Small intestine (tissue), 7 donors: ENCODE data around the gene GZMM. TPM values are rescaled to one million over a fixed set of nuclear protein-coding genes. Genes with fewer than 3 reads are reported as not detected.
"Not testable (repeated sequence)": the region's sequence is repeated elsewhere in the genome, so short reads cannot be mapped to it uniquely, and the experiment has no call there.

Experiments
- DNase-seq, 2 donors: peaks; one replicate each; pipeline versions ENCODE4 v3.0.0 to v3.0.0-alpha.2; 2013
- FAIRE-seq: peaks from 2 replicates; lab custom pipeline; 2012; peaks lifted over from hg19 to GRCh38; lab: Jason Lieb, UNC
- H3K27ac ChIP-seq, 3 donors: one replicate each; pipeline ENCODE4 v1.5.1; 2013; ENCODE audit warnings: low read length in 2 of 3, mild to moderate bottlenecking in 2 of 3, control low read depth in 1 of 3, inconsistent platforms in 1 of 3, low read depth in 1 of 3, moderate library complexity in 1 of 3
- H3K27me3 ChIP-seq, 3 donors: one replicate each; pipeline ENCODE4 v1.6.1; 2013; ENCODE audit warnings: low read length in 3 of 3, inconsistent platforms in 1 of 3; ENCODE audit not compliant: control insufficient read depth in 3 of 3, insufficient read depth in 3 of 3
- H3K36me3 ChIP-seq, 3 donors: one replicate each; pipeline ENCODE4 v1.6.1; 2013; ENCODE audit warnings: low read length in 3 of 3, inconsistent platforms in 1 of 3, low read depth in 1 of 3, mild to moderate bottlenecking in 1 of 3, moderate library complexity in 1 of 3; ENCODE audit not compliant: control insufficient read depth in 3 of 3, insufficient read depth in 2 of 3
- H3K4me1 ChIP-seq, 3 donors: one replicate each; pipeline ENCODE4 v1.6.1; 2013; ENCODE audit warnings: low read length in 2 of 3, inconsistent platforms in 1 of 3, low read depth in 1 of 3, mild to moderate bottlenecking in 1 of 3, moderate library complexity in 1 of 3; ENCODE audit not compliant: control insufficient read depth in 3 of 3, insufficient read depth in 2 of 3
- H3K4me3 ChIP-seq, 3 donors: one replicate each; pipeline ENCODE4 v1.5.1; 2013; ENCODE audit warnings: low read length in 3 of 3, control low read depth in 1 of 3, inconsistent platforms in 1 of 3, low read depth in 1 of 3, mild to moderate bottlenecking in 1 of 3, moderate library complexity in 1 of 3
- H3K9me3 ChIP-seq, 2 donors: one replicate each; pipeline ENCODE4 v1.6.1; 2013; ENCODE audit warnings: low read depth in 1 of 2, low read length in 1 of 2; ENCODE audit not compliant: control insufficient read depth in 2 of 2, insufficient read depth in 1 of 2
- WGBS, 3 donors: extraction: QIAGEN DNeasy Blood & Tissue Kit; methylation state at CpG; one replicate each; pipeline ENCODE4 v1.1.7; 2013; 5-methylcytosine and 5-hydroxymethylcytosine counted together
- polyA plus RNA-seq, 4 donors: library from polyadenylated mRNA; stranded (reverse) in 3 of 4; unstranded in 1 of 4; fragments of 200-250 nt in 3 of 4; fragments of 120-200 nt in 1 of 4; gene quantifications; one replicate each; pipeline versions ENCODE4 v1.2.1 to v1.2.3, GENCODE V29; 2013
- donor health status: healthy with polysubstance abuse.
- donor health status: control.
- donor health status: control.
- donor health status: Bipolar disorder and iron deficiency.
- donor health status: healthy.

Gene GZMM
- polyA plus RNA-seq, 4 donors: 0.89 to 5.7 (median 1.8) TPM

GRCh38 chr19:583968-584239 lies 40.1 kb downstream of the GZMM start:
- H3K36me3 ChIP-seq: peaks cover 11 to 50% (median 15%) of the 10 kb centered on the region in 3 donors
- peaks cover 0 to 5% (median 0%) of the 10 kb centered on the region in 3 donors for H3K4me1 ChIP-seq
- no peak for DNase-seq
- H3K9me3 ChIP-seq: no peaks in the 10 kb centered on the region
- no peak overlapping the region for H3K27ac ChIP-seq
- FAIRE-seq: no peak
- 55 to 78% (median 76%) methylated on average over 5 of the region's 5 CpGs for WGBS, 3 donors
- no peak overlapping the region for H3K4me3 ChIP-seq
- H3K27me3 ChIP-seq: peaks cover 0 to 28% (median 10%) of the 10 kb centered on the region in 3 donors

GRCh38 chr19:584240-585001 lies 40.6 kb downstream of the GZMM start:
- Histone ChIP-seq H3K27me3 (peaks cover 0 to 33% (median 15%) of the 10 kb centered on the region in 3 donors), H3K4me3 (no peak overlapping the region), H3K36me3 (peaks cover 11 to 45% (median 15%) of the 10 kb centered on the region in 3 donors), H3K9me3 (no peaks in the 10 kb centered on the region), H3K27ac (no peak overlapping the region), H3K4me1 (peaks cover 0 to 5% (median 0%) of the 10 kb centered on the region in 3 donors)
- 22 to 33% (median 31%) methylated on average over 34 to 38 of the region's 38 CpGs for WGBS, 3 donors
- DNase-seq (peak in 1 of 2 donors; percentile 63), FAIRE-seq (no peak)

- not testable (repeated sequence) for H3K27ac ChIP-seq, H3K4me1 ChIP-seq, H3K4me3 ChIP-seq, H3K9me3 ChIP-seq, DNase-seq, FAIRE-seq
- Histone ChIP-seq H3K27me3 (peaks cover 0 to 34% (median 15%) of the 10 kb centered on the region in 3 donors), H3K36me3 (peaks cover 11 to 37% (median 13%) of the 10 kb centered on the region in 3 donors)
- WGBS, 3 donors: 77 to 85% (median 77%) methylated on average over 14 to 34 of the region's 34 CpGs
These were observed 41.3 kb downstream of the GZMM start for GRCh38 chr19:585146-585545.

GRCh38 chr19:585551-586110 lies 41.8 kb downstream of the GZMM start:
- Histone ChIP-seq H3K27ac (no peak overlapping the region), H3K4me3 (no peak overlapping the region), H3K36me3 (peaks cover 11 to 33% (median 13%) of the 10 kb centered on the region in 3 donors), H3K9me3 (no peaks in the 10 kb centered on the region), H3K27me3 (peaks cover 0 to 34% (median 16%) of the 10 kb centered on the region in 3 donors), H3K4me1 (peaks cover 0 to 5% (median 0%) of the 10 kb centered on the region in 3 donors)
- 51 to 64% (median 58%) methylated on average over 10 of the region's 10 CpGs for WGBS, 3 donors
- DNase-seq (no peak), FAIRE-seq (no peak)

- WGBS, 3 donors: 5% methylated on average over 41 of the region's 41 CpGs
- peak; percentile 51 to 68 for DNase-seq
- FAIRE-seq: no peak
- H3K4me1 ChIP-seq: peaks cover 0 to 5% (median 0%) of the 10 kb centered on the region in 3 donors
- no peaks in the 10 kb centered on the region for H3K9me3 ChIP-seq
- H3K4me3 ChIP-seq: no peak overlapping the region
- H3K27me3 ChIP-seq: peaks cover 4 to 55% (median 20%) of the 10 kb centered on the region in 3 donors
- H3K27ac ChIP-seq: no peak overlapping the region
- H3K36me3 ChIP-seq: peaks cover 0 to 9% (median 0%) of the 10 kb centered on the region in 3 donors
These were observed 44.4 kb downstream of the GZMM start for GRCh38 chr19:588093-588740.

GRCh38 chr19:588741-589692 lies 45.2 kb downstream of the GZMM start:
- FAIRE-seq (no peak), DNase-seq (no peak)
- 10 to 16% (median 11%) methylated on average over 46 to 54 of the region's 54 CpGs for WGBS, 3 donors
- H3K27ac ChIP-seq: no peak overlapping the region
- H3K4me1 ChIP-seq: peaks cover 0 to 5% (median 0%) of the 10 kb centered on the region in 3 donors
- H3K9me3 ChIP-seq: no peaks in the 10 kb centered on the region
- H3K36me3 ChIP-seq: peaks cover 0 to under 1% (median 0%) of the 10 kb centered on the region in 3 donors
- H3K4me3 ChIP-seq: peak overlapping the region in 1 of 3 donors; percentile 48
- H3K27me3 ChIP-seq: peaks cover 4 to 61% (median 20%) of the 10 kb centered on the region in 3 donors

GRCh38 chr19:589693-590395 lies 46.0 kb downstream of the GZMM start, which contains the start of gene HCN2:
Gene HCN2, plus strand, starts transcription at chr19:589881. Its CDS starts 65 bp downstream, at chr19:589946.
- FAIRE-seq: no peak
- Histone ChIP-seq H3K36me3 (no peaks in the 10 kb centered on the region), H3K4me3 (peak within 1 kb of the TSS in 2 of 3 donors; percentile 5 to 48), H3K27ac (no peak within 1 kb of the TSS), H3K27me3 (peaks cover 4 to 67% (median 20%) of the 10 kb centered on the region in 3 donors), H3K9me3 (no peaks in the 10 kb centered on the region), H3K4me1 (peaks cover 0 to 5% (median 0%) of the 10 kb centered on the region in 3 donors)
- DNase-seq: no peak
- WGBS, 3 donors: 1 to 3% (median 3%) methylated on average over 22 to 115 of the region's 132 CpGs
